Upper lobe of left lung (tissue), 4 donors: Measurements from ENCODE around the gene DNAH8.

ENCODE experiments used
- POLR2A ChIP-seq, 4 donors: fragments of 450-650 bp; IDR thresholded peaks; one replicate each; pipeline ENCODE4 v1.5.1; 2016 to 2017; ENCODE audit warnings: antibody characterized with exemption in 4 of 4, mild to moderate bottlenecking in 2 of 4
- POLR2AphosphoS5 ChIP-seq, 2 donors: sonication (generic); formaldehyde crosslinking; IDR thresholded peaks; one replicate each; pipeline ENCODE4 v1.5.1; 2017; ENCODE audit warnings: antibody characterized with exemption in 2 of 2
- TF ChIP-seq, protein P1 (sequence below), 6 experiments: fragments of 450-650 bp in 4 of 6; fragments of 200-600 bp in 2 of 6; sonication (generic) in 2 of 6; IDR thresholded peaks; one replicate each; pipeline ENCODE4 v1.5.1; 2016 to 2019; ENCODE audit warnings: antibody characterized with exemption in 6 of 6

DNA sequence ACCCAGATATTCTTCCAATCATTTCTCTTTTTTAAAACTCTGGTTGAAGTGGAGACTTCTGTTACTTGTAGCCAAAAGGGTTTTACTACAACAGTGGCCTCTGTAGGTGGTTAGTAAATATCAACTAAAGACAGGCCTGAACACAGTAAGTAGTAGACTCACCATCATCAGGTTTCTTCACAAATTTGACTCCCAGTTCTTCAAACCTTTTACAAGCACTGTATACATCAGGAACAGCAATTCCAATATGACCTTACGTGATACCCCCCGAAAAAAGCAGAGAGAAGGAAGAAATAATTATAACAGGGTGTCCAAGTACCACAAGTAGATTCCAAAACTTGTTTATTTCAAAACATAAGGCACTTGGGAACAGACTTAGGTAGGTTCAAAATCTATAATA lies 33.3 kb upstream of the DNAH8 start:
- TF ChIP-seq POLR2AphosphoS5 (IDR thresholded peaks at IDR 0.05), result no peak
- TF ChIP-seq, protein P1, sequence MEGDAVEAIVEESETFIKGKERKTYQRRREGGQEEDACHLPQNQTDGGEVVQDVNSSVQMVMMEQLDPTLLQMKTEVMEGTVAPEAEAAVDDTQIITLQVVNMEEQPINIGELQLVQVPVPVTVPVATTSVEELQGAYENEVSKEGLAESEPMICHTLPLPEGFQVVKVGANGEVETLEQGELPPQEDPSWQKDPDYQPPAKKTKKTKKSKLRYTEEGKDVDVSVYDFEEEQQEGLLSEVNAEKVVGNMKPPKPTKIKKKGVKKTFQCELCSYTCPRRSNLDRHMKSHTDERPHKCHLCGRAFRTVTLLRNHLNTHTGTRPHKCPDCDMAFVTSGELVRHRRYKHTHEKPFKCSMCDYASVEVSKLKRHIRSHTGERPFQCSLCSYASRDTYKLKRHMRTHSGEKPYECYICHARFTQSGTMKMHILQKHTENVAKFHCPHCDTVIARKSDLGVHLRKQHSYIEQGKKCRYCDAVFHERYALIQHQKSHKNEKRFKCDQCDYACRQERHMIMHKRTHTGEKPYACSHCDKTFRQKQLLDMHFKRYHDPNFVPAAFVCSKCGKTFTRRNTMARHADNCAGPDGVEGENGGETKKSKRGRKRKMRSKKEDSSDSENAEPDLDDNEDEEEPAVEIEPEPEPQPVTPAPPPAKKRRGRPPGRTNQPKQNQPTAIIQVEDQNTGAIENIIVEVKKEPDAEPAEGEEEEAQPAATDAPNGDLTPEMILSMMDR (IDR thresholded peaks at IDR 0.05), result no peak
- TF ChIP-seq POLR2A (IDR thresholded peaks at IDR 0.05), result no peak
